LNCAP (cell line): ENCODE measurements around the gene GALNS.

Source experiments
- TF ChIP-seq, protein P1 (sequence below): fragments of 450-650 bp; IDR thresholded peaks from 2 replicates; pipeline ENCODE4 v1.5.1; 2017; ENCODE audit warnings: mild to moderate bottlenecking

GALNS gene

GRCh38 chr16:88812513-88813268 is 44.1 kb downstream of the GALNS start:
- TF ChIP-seq, protein P1, sequence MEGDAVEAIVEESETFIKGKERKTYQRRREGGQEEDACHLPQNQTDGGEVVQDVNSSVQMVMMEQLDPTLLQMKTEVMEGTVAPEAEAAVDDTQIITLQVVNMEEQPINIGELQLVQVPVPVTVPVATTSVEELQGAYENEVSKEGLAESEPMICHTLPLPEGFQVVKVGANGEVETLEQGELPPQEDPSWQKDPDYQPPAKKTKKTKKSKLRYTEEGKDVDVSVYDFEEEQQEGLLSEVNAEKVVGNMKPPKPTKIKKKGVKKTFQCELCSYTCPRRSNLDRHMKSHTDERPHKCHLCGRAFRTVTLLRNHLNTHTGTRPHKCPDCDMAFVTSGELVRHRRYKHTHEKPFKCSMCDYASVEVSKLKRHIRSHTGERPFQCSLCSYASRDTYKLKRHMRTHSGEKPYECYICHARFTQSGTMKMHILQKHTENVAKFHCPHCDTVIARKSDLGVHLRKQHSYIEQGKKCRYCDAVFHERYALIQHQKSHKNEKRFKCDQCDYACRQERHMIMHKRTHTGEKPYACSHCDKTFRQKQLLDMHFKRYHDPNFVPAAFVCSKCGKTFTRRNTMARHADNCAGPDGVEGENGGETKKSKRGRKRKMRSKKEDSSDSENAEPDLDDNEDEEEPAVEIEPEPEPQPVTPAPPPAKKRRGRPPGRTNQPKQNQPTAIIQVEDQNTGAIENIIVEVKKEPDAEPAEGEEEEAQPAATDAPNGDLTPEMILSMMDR: peak; percentile 23; the same call in 1 of the 2 replicates

DNA sequence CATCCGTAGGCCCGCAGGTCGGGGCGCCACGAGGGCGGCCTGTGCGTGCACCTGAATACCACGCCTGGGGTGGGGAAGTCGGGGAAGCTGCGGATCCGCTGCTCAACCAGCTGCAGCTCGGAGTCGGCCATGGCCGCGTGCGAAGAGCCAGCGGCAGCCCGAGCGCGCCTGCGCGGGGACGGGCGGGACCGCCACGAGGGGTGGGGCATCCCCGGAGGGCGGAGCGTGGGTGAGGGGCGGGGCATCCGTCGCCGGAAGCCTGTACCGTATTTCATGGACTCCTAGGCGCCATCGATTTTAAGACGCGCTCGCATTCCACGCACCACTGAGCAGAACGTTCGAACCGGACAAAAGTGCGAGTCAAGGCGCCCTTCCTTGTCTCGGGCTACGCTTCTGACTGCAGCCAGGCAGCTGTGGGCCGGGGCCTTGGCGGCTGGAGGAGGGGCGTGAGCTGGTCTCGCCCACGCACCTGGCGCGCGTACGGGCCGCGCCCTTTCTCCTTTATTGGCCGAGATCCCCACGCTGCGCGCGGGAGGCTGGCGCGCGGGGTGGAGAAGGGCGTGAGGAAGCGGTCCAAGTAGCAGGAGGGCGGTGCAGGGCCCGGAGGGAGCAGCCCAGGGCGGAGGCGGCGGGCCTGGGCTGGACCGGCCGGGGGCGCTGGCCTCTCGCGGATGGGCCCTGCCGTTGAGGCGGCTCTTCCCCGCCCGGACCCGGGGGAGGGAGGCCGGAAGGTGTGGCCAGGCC is 44.8 kb downstream of the GALNS start, which contains the start of gene APRT:
TSS of gene APRT (minus strand) at position 160 of the 744 bp plus-strand sequence. CDS start at position 131, 29 bp downstream.
- TF ChIP-seq, protein P1: peak; percentile 34; the same call in 1 of the 2 replicates

GRCh38 chr16:88810912-88811768 is 45.6 kb downstream of the GALNS start:
- TF ChIP-seq, protein P1: no peak

GRCh38 chr16:88810166-88810911 is 46.4 kb downstream of the GALNS start:
- TF ChIP-seq, protein P1: no peak

DNA sequence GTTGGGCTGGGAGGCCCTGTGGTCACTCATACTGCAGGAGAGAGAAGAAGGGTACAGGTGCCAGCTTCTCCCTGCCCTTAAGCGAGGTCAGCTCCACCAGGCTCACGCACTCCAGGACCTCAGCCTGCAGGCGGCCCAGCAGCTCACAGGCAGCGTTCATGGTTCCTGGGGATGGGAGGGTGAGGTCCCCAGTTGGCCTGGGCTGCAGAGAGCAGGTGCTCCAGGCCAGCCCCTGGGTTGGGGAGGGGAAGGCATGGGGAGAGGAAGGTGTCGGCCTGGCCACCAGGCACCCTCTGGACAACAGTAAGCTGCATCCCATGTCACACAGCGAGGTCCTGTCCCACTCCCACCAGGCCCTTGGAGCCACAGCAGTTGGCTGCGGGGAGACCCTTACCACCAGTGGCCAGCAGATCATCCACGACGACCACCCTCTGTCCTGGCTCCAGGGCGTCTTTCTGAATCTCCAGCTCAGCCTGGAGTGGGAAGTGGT is 47.0 kb downstream of the GALNS start:
- TF ChIP-seq, protein P1: no peak

GRCh38 chr16:88809068-88809675 is 47.6 kb downstream of the GALNS start:
- TF ChIP-seq, protein P1: no peak
